SK-N-SH (cell line): ENCODE data around the gene ROPN1B. TPM values are rescaled to one million over a fixed set of nuclear protein-coding genes. Genes with fewer than 3 reads are reported as not detected.

ENCODE experiments used
- CTCF ChIA-PET: fragments of 300-600, 350-600 bp; formaldehyde crosslinking; extraction: SDS; loops from one replicate; lab custom pipeline; 2021; lab: Yijun Ruan, JAX
- POLR2A ChIA-PET: fragments of 350-600 bp; sonication (Branson Sonifier 250); formaldehyde crosslinking; extraction: SDS; loops from one replicate; lab custom pipeline; 2020; ENCODE audit warnings: antibody characterized with exemption, inconsistent platforms; lab: Yijun Ruan, JAX
- DNase-seq: peaks from one replicate; pipeline ENCODE4 v3.0.0; 2012
- H2AFZ ChIP-seq: fragments of 200-600 bp; sonication (generic); 2 replicates; pipeline ENCODE4 v1.8.1; 2016; ENCODE audit warnings: antibody characterized with exemption, mild to moderate bottlenecking, low read depth
- H3F3A ChIP-seq: fragments of 200-600 bp; sonication (generic); replicated peaks from 2 replicates; pipeline ENCODE3; 2016; ENCODE audit warnings: antibody characterized with exemption, mild to moderate bottlenecking; ENCODE audit not compliant: insufficient read depth
- H3K27ac ChIP-seq, 2 experiments: fragments of 200-500 bp in 1 of 2; fragments of 200-600 bp in 1 of 2; sonication (Bioruptor generic) in 1 of 2; sonication (generic), shearing (Covaris generic) in 1 of 2; 2 replicates each; pipeline versions ENCODE4 v1.5.1 to v1.6.1; 2014 to 2016; ENCODE audit warnings: low read depth in 2 of 2, inconsistent platforms in 1 of 2, low read length in 1 of 2, mild to moderate bottlenecking in 1 of 2, mixed read lengths in 1 of 2
- H3K27me3 ChIP-seq: fragments of 200-600 bp; sonication (generic), shearing (Covaris generic); 2 replicates; pipeline ENCODE4 v1.6.1; 2016; ENCODE audit warnings: mixed run types; ENCODE audit not compliant: insufficient read depth
- H3K36me3 ChIP-seq, 2 experiments: fragments of 200-500 bp in 1 of 2; fragments of 200-600 bp in 1 of 2; sonication (Bioruptor generic) in 1 of 2; sonication (generic) in 1 of 2; replicated peaks in 1 of 2; 2 replicates each; pipeline versions ENCODE3 to v1.5.1; 2014 to 2016; ENCODE audit warnings: low read length in 1 of 2, mild to moderate bottlenecking in 1 of 2; ENCODE audit not compliant: insufficient read depth in 2 of 2, control insufficient read depth in 1 of 2
- H3K4me1 ChIP-seq, 2 experiments: fragments of 200-500 bp in 1 of 2; fragments of 200-600 bp in 1 of 2; sonication (Bioruptor generic) in 1 of 2; sonication (generic), shearing (Covaris generic) in 1 of 2; 2 replicates each; pipeline versions ENCODE4 v1.5.1 to v1.6.1; 2014 to 2016; ENCODE audit warnings: low read depth in 1 of 2, low read length in 1 of 2, mixed run types in 1 of 2; ENCODE audit not compliant: insufficient read depth in 2 of 2, control insufficient read depth in 1 of 2
- H3K4me2 ChIP-seq: fragments of 200-600 bp; sonication (generic), shearing (Covaris generic); 2 replicates; pipeline ENCODE4 v1.6.1; 2017; ENCODE audit warnings: mixed run types
- H3K4me3 ChIP-seq, 2 experiments: fragments of 200-500 bp in 1 of 2; fragments of 200-600 bp in 1 of 2; sonication (Bioruptor generic) in 1 of 2; sonication (generic), shearing (Covaris generic) in 1 of 2; 2 replicates each; pipeline versions ENCODE4 v1.5.1 to v1.8.1; 2014 to 2016; ENCODE audit warnings: low read depth in 2 of 2, inconsistent platforms in 1 of 2, low read length in 1 of 2, mild to moderate bottlenecking in 1 of 2, mixed read lengths in 1 of 2, moderate library complexity in 1 of 2
- H3K79me2 ChIP-seq: fragments of 200-600 bp; sonication (generic); 2 replicates; pipeline ENCODE4 v1.8.1; 2017; ENCODE audit warnings: mild to moderate bottlenecking; ENCODE audit not compliant: insufficient read depth
- H3K9ac ChIP-seq: fragments of 200-600 bp; sonication (generic); 2 replicates; pipeline ENCODE4 v1.6.1; 2017; ENCODE audit warnings: mixed run types
- H3K9me2 ChIP-seq: fragments of 200-600 bp; sonication (generic); 2 replicates; pipeline ENCODE4 v1.6.1; 2017; ENCODE audit warnings: mixed run types
- H3K9me3 ChIP-seq: fragments of 200-600 bp; sonication (generic); 2 replicates; pipeline ENCODE4 v1.6.1; 2017; ENCODE audit warnings: mixed run types, mild to moderate bottlenecking, moderate library complexity
- H4K20me1 ChIP-seq: fragments of 200-600 bp; sonication (generic); 2 replicates; pipeline ENCODE4 v1.6.1; 2017; ENCODE audit warnings: mild to moderate bottlenecking, mixed run types; ENCODE audit not compliant: insufficient read depth
- CTCF ChIP-seq: fragments of 200-600 bp; sonication (generic); IDR thresholded peaks from 2 replicates; pipeline ENCODE4 v1.6.1; 2017; ENCODE audit warnings: antibody characterized with exemption, mild to moderate bottlenecking, moderate library complexity
- EP300 ChIP-seq, 2 experiments: IDR thresholded peaks; 2 replicates each; pipeline versions ENCODE4 v1.4.0 to v1.6.1; 2012; ENCODE audit warnings: borderline replicate concordance in 1 of 2, low read depth in 1 of 2, low read length in 1 of 2
- FOSL2 ChIP-seq: IDR thresholded peaks from 2 replicates; pipeline ENCODE4 v1.4.0; 2012; ENCODE audit warnings: low read depth, mild to moderate bottlenecking, moderate library complexity, borderline replicate concordance
- IRF3 ChIP-seq: fragments of 150-350 bp; IDR thresholded peaks from 2 replicates; pipeline ENCODE4 v1.6.1; 2016; ENCODE audit warnings: mild to moderate bottlenecking, low read depth, low read length
- JUND ChIP-seq: IDR thresholded peaks from 2 replicates; pipeline ENCODE4 v1.4.0; 2012
- NFIC ChIP-seq: IDR thresholded peaks from 2 replicates; pipeline ENCODE4 v1.4.0; 2012; ENCODE audit warnings: borderline replicate concordance
- NRF1 ChIP-seq: IDR thresholded peaks from 2 replicates; pipeline ENCODE4 v1.6.1; 2012; ENCODE audit warnings: low read depth, mild to moderate bottlenecking, low read length
- PBX3 ChIP-seq: IDR thresholded peaks from 2 replicates; pipeline ENCODE4; 2012
- POLR2AphosphoS5 ChIP-seq: IDR thresholded peaks from 2 replicates; pipeline ENCODE4 v1.6.1; 2012; ENCODE audit warnings: low read depth, low read length
- RAD21 ChIP-seq: IDR thresholded peaks from 2 replicates; pipeline ENCODE4 v1.6.1; 2012; ENCODE audit warnings: mild to moderate bottlenecking, low read length
- RFX5 ChIP-seq: IDR thresholded peaks from 2 replicates; pipeline ENCODE4 v1.6.1; 2012; ENCODE audit warnings: mild to moderate bottlenecking, improper control_type of control experiment, low read length
- RXRA ChIP-seq: IDR thresholded peaks from 2 replicates; pipeline ENCODE4 v1.4.0; 2012; ENCODE audit warnings: low read depth, mild to moderate bottlenecking, borderline replicate concordance
- TAF1 ChIP-seq: IDR thresholded peaks from 2 replicates; pipeline ENCODE4 v1.6.1; 2012; ENCODE audit warnings: low read depth, mild to moderate bottlenecking, low read length, moderate library complexity, borderline replicate concordance
- TCF12 ChIP-seq: IDR thresholded peaks from 2 replicates; pipeline ENCODE4 v1.4.0; 2012
- USF2 ChIP-seq: fragments of 150-350 bp; IDR thresholded peaks from 2 replicates; pipeline ENCODE4 v1.6.1; 2017; ENCODE audit warnings: antibody characterized with exemption, low read length, low read depth, borderline replicate concordance
- WGBS: methylation state at CpG from one replicate; pipeline ENCODE4 v1.1.6; 2017; ENCODE audit warnings: low lambda C conversion rate; 5-methylcytosine and 5-hydroxymethylcytosine counted together
- polyA plus RNA-seq, 3 experiments: library from polyadenylated mRNA; depleted of rRNA; stranded (reverse); fragments of >200 nt; gene quantifications; 2 replicates each; pipeline ENCODE4 v1.2.3, GENCODE V29; 2012

Gene ROPN1B
- polyA plus RNA-seq, 1 of the 3 experiments (the other 2 are of a cell fraction): not detected

- CTCF ChIA-PET: interaction anchor here (1.0 kb wide), 1 partner anchor 11 kb away, joined by 3 read pairs; no protein-coding TSS in a partner anchor
These were observed 8.3 kb upstream of the ROPN1B start for GRCh38 chr3:125960456-125961288.

GRCh38 chr3:125961289-125961589 is 7.7 kb upstream of the ROPN1B start:
- Histone ChIP-seq H3K9me3 (no peaks in the 10 kb centered on the region), H4K20me1 (no peaks in the 10 kb centered on the region), H3K4me1 (no peaks in the 10 kb centered on the region), H3K36me3 (no peaks in the 10 kb centered on the region), H3K9me2 (no peaks in the 10 kb centered on the region), H3F3A (no peaks in the 10 kb centered on the region), H3K27me3 (no peaks in the 10 kb centered on the region), H3K79me2 (no peaks in the 10 kb centered on the region), H3K4me2 (no peak overlapping the region), H3K27ac (no peak overlapping the region), H3K9ac (no peak overlapping the region), H2AFZ (no peak overlapping the region), H3K4me3 (no peak overlapping the region)
- DNase-seq: no peak
- ChIA-PET CTCF (interaction anchor here (1.0 kb wide), 1 partner anchor 11 kb away, joined by 3 read pairs; no protein-coding TSS in a partner anchor), POLR2A (no interaction called here)
- WGBS: 75% methylated on average over 1 of the region's 6 CpGs
- TF ChIP-seq POLR2AphosphoS5 (no peak), FOSL2 (no peak), IRF3 (no peak), CTCF (no peak), NFIC (no peak), RXRA (no peak), TAF1 (no peak), EP300 (IDR thresholded peaks at IDR 0.05; ENCODE audit: borderline replicate concordance in 1 of 2, low read depth in 1 of 2, low read length in 1 of 2) (no peak), JUND (no peak), TCF12 (no peak), USF2 (no peak), RAD21 (no peak)

More at GRCh38 chr3:125960456-125961288, 8.3 kb upstream of the ROPN1B start:
- Histone ChIP-seq H3K4me3 (no peak overlapping the region), H3K9me3 (no peaks in the 10 kb centered on the region), H3K4me1 (no peaks in the 10 kb centered on the region), H3K36me3 (no peaks in the 10 kb centered on the region), H2AFZ (no peak overlapping the region), H3K4me2 (no peak overlapping the region), H3K27ac (no peak overlapping the region), H3K9ac (no peak overlapping the region), H3K27me3 (no peaks in the 10 kb centered on the region), H3F3A (no peaks in the 10 kb centered on the region), H3K9me2 (no peaks in the 10 kb centered on the region), H3K79me2 (no peaks in the 10 kb centered on the region), H4K20me1 (no peaks in the 10 kb centered on the region)
- 62% methylated on average over 5 of the region's 11 CpGs for WGBS
- DNase-seq: peak; percentile 13
- TF ChIP-seq FOSL2 (no peak), PBX3 (no peak), TAF1 (no peak), RFX5 (no peak), NRF1 (no peak), CTCF (no peak)
- POLR2A ChIA-PET: no interaction called here
